Stimulated activated naive CD8-positive, alpha-beta T cell treated with anti-CD3 and anti-CD28 coated beads, Interleukin-15, Interleukin-2, amounts not matched to agents 100 ng/mL and 50 ng/mL, for 24 hours (primary cell): ENCODE results near the gene ARSB.
"Not testable (repeated sequence)": the region's sequence is repeated elsewhere in the genome, so short reads cannot be mapped to it uniquely, and the experiment has no call there.

ENCODE experiments used
- H3K27ac Mint-ChIP-seq: one replicate; pipeline ENCODE4 v1.8.0; 2021; ENCODE audit warnings: mild to moderate bottlenecking, mixed read lengths
- H3K27me3 Mint-ChIP-seq: one replicate; pipeline ENCODE4 v1.8.0; 2021; ENCODE audit warnings: mixed read lengths
- H3K36me3 Mint-ChIP-seq: one replicate; pipeline ENCODE4 v1.8.0; 2021; ENCODE audit warnings: low read depth, mixed read lengths
- H3K4me1 Mint-ChIP-seq: one replicate; pipeline ENCODE4 v1.8.0; 2021; ENCODE audit warnings: low read depth, mixed read lengths
- H3K4me3 Mint-ChIP-seq: one replicate; pipeline ENCODE4 v1.8.0; 2021; ENCODE audit warnings: mild to moderate bottlenecking, mixed read lengths
- H3K9me3 Mint-ChIP-seq: one replicate; pipeline ENCODE4 v1.8.0; 2021; ENCODE audit warnings: mixed read lengths

The ARSB gene

GRCh38 chr5:78887384-78888118 lies 97.6 kb downstream of the ARSB start:
- no peak overlapping the region for H3K4me3 Mint-ChIP-seq
- peaks cover 16% of the 10 kb centered on the region for H3K36me3 Mint-ChIP-seq
- no peaks in the 10 kb centered on the region for H3K27me3 Mint-ChIP-seq
- H3K27ac Mint-ChIP-seq = no peak overlapping the region
- no peaks in the 10 kb centered on the region for H3K9me3 Mint-ChIP-seq
- peaks cover 23% of the 10 kb centered on the region for H3K4me1 Mint-ChIP-seq

- Mint-ChIP-seq H3K27ac (no peak overlapping the region), H3K4me1 (peaks cover 23% of the 10 kb centered on the region), H3K9me3 (no peaks in the 10 kb centered on the region), H3K4me3 (no peak overlapping the region), H3K27me3 (no peaks in the 10 kb centered on the region), H3K36me3 (peaks cover 21% of the 10 kb centered on the region)
Measured at GRCh38 chr5:78886341-78887230, 98.5 kb downstream of the ARSB start.

- no peaks in the 10 kb centered on the region for H3K9me3 Mint-ChIP-seq
- peak overlapping the region; percentile 40 for H3K27ac Mint-ChIP-seq
- H3K4me3 Mint-ChIP-seq = no peak overlapping the region
- no peaks in the 10 kb centered on the region for H3K27me3 Mint-ChIP-seq
- H3K4me1 Mint-ChIP-seq = peaks cover 1% of the 10 kb centered on the region
- peaks cover 37% of the 10 kb centered on the region for H3K36me3 Mint-ChIP-seq
Measured at GRCh38 chr5:78881884-78882283, 103.2 kb downstream of the ARSB start.

- Mint-ChIP-seq H3K27me3 (no peaks in the 10 kb centered on the region), H3K27ac (no peak overlapping the region), H3K36me3 (peaks cover 31% of the 10 kb centered on the region), H3K9me3 (no peaks in the 10 kb centered on the region), H3K4me3 (no peak overlapping the region), H3K4me1 (no peaks in the 10 kb centered on the region)
Measured at GRCh38 chr5:78879516-78879915, 105.6 kb downstream of the ARSB start.

GRCh38 chr5:78866076-78866475 lies 119.0 kb downstream of the ARSB start:
- not testable (repeated sequence) for H3K27me3 Mint-ChIP-seq, H3K4me1 Mint-ChIP-seq, H3K4me3 Mint-ChIP-seq, H3K27ac Mint-ChIP-seq
- Mint-ChIP-seq H3K9me3 (peaks cover 10% of the 10 kb centered on the region), H3K36me3 (peaks cover 36% of the 10 kb centered on the region)

GRCh38 chr5:78858364-78858763 lies 126.7 kb downstream of the ARSB start:
- H3K27ac Mint-ChIP-seq = no peak overlapping the region
- no peaks in the 10 kb centered on the region for H3K27me3 Mint-ChIP-seq
- no peak overlapping the region for H3K4me3 Mint-ChIP-seq
- H3K4me1 Mint-ChIP-seq = no peaks in the 10 kb centered on the region
- peaks cover 4% of the 10 kb centered on the region for H3K9me3 Mint-ChIP-seq
- peaks cover 45% of the 10 kb centered on the region for H3K36me3 Mint-ChIP-seq

- no peak overlapping the region for H3K4me3 Mint-ChIP-seq
- H3K36me3 Mint-ChIP-seq = peaks cover 29% of the 10 kb centered on the region
- H3K27ac Mint-ChIP-seq = no peak overlapping the region
- no peaks in the 10 kb centered on the region for H3K4me1 Mint-ChIP-seq
- no peaks in the 10 kb centered on the region for H3K27me3 Mint-ChIP-seq
- peaks cover 4% of the 10 kb centered on the region for H3K9me3 Mint-ChIP-seq
Measured at GRCh38 chr5:78855026-78855425, 130.1 kb downstream of the ARSB start.

- not testable (repeated sequence) for H3K4me1 Mint-ChIP-seq, H3K4me3 Mint-ChIP-seq, H3K27ac Mint-ChIP-seq, H3K27me3 Mint-ChIP-seq, H3K9me3 Mint-ChIP-seq
- H3K36me3 Mint-ChIP-seq = peaks cover 17% of the 10 kb centered on the region
Measured at GRCh38 chr5:78851891-78852290, 133.2 kb downstream of the ARSB start.

- H3K27ac Mint-ChIP-seq = no peak overlapping the region
- H3K4me3 Mint-ChIP-seq = no peak overlapping the region
- H3K27me3 Mint-ChIP-seq = no peaks in the 10 kb centered on the region
- H3K36me3 Mint-ChIP-seq = no peaks in the 10 kb centered on the region
- H3K9me3 Mint-ChIP-seq = peaks cover 5% of the 10 kb centered on the region
- H3K4me1 Mint-ChIP-seq = peaks cover 5% of the 10 kb centered on the region
Measured at GRCh38 chr5:78845470-78845869, 139.6 kb downstream of the ARSB start.

GRCh38 chr5:78843436-78843835 lies 141.7 kb downstream of the ARSB start:
- Mint-ChIP-seq H3K4me1 (peaks cover 5% of the 10 kb centered on the region), H3K9me3 (peaks cover 5% of the 10 kb centered on the region), H3K36me3 (peaks cover under 1% of the 10 kb centered on the region), H3K27me3 (no peaks in the 10 kb centered on the region), H3K4me3 (no peak overlapping the region), H3K27ac (no peak overlapping the region)

- Mint-ChIP-seq H3K9me3 (peaks cover 5% of the 10 kb centered on the region), H3K4me1 (peaks cover 5% of the 10 kb centered on the region), H3K4me3 (no peak overlapping the region), H3K36me3 (peaks cover 8% of the 10 kb centered on the region), H3K27me3 (no peaks in the 10 kb centered on the region), H3K27ac (no peak overlapping the region)
Measured at GRCh38 chr5:78841767-78842166, 143.3 kb downstream of the ARSB start.

GRCh38 chr5:78838753-78839152 lies 146.4 kb downstream of the ARSB start:
- Mint-ChIP-seq H3K27me3 (no peaks in the 10 kb centered on the region), H3K9me3 (no peaks in the 10 kb centered on the region), H3K27ac (no peak overlapping the region), H3K4me3 (no peak overlapping the region), H3K4me1 (no peaks in the 10 kb centered on the region), H3K36me3 (peaks cover 17% of the 10 kb centered on the region)

GRCh38 chr5:78837836-78838235 lies 147.3 kb downstream of the ARSB start:
- H3K4me3 Mint-ChIP-seq = no peak overlapping the region
- H3K36me3 Mint-ChIP-seq = peaks cover 17% of the 10 kb centered on the region
- no peaks in the 10 kb centered on the region for H3K27me3 Mint-ChIP-seq
- H3K9me3 Mint-ChIP-seq = no peaks in the 10 kb centered on the region
- H3K27ac Mint-ChIP-seq = no peak overlapping the region
- no peaks in the 10 kb centered on the region for H3K4me1 Mint-ChIP-seq

- Mint-ChIP-seq H3K4me3 (no peak overlapping the region), H3K4me1 (no peaks in the 10 kb centered on the region), H3K27me3 (no peaks in the 10 kb centered on the region), H3K36me3 (peaks cover 25% of the 10 kb centered on the region), H3K9me3 (no peaks in the 10 kb centered on the region), H3K27ac (no peak overlapping the region)
Measured at GRCh38 chr5:78835176-78835575, 149.9 kb downstream of the ARSB start.

GRCh38 chr5:78833284-78833683 lies 151.8 kb downstream of the ARSB start:
- H3K36me3 Mint-ChIP-seq = peaks cover 30% of the 10 kb centered on the region
- H3K9me3 Mint-ChIP-seq = no peaks in the 10 kb centered on the region
- H3K4me3 Mint-ChIP-seq = no peak overlapping the region
- H3K4me1 Mint-ChIP-seq = no peaks in the 10 kb centered on the region
- no peaks in the 10 kb centered on the region for H3K27me3 Mint-ChIP-seq
- no peak overlapping the region for H3K27ac Mint-ChIP-seq
